Retina (tissue), 1 donor: ENCODE measurements around the gene JAG2.

ENCODE experiments used
- DNase-seq: peaks from one replicate; pipeline ENCODE4 v3.0.0-alpha.2; 2016

Gene JAG2

DNA sequence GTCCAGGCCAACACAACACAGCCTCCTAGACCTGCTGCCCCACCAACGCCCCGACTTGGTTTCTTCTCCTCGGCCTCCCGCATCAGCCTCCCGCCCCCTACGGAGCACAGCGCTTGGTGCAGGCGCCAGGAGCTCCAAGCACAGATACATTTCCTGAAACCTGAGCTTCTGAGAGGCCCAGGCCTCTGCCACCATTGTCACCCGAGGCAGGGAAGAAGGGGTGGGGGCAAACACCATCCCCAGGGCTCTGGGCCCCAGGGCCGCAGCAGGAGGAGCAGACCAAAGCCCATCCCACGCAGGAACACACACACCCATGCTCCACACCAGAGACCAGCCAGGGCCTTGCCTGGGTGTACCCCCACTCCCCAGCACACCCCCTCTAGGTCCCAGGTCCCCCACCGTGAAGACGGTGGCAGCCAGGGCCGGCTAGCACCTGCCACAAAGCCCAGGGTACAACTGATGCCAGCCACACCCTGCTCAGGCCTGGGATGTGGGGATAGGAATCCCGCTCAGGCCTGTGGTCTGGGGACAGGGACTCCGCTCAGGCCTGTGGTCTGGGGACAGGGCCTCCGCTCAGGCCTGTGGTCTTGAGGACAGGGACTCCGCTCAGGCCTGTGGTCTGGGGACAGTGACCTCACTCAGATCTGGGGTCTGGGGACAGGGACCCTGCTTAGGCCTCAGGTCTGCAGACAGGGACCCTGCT, 5.4 kb downstream of the JAG2 start:
- no peak for DNase-seq

DNA sequence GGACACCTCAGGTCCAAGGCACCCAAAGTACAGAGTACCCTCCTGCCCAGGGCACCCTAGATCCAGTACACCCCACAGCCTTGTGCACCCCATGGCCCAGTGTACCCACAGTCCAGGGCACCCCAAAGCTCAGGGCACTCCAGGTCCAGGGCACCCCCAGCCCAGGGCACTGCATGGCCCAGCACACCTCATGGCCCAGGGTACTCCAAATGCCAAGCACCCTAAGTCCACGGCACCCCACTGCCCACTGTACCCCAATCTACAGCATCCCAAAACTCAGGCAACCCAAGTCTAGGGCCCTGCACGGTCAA, 6.0 kb downstream of the JAG2 start:
- no peak for DNase-seq

DNA sequence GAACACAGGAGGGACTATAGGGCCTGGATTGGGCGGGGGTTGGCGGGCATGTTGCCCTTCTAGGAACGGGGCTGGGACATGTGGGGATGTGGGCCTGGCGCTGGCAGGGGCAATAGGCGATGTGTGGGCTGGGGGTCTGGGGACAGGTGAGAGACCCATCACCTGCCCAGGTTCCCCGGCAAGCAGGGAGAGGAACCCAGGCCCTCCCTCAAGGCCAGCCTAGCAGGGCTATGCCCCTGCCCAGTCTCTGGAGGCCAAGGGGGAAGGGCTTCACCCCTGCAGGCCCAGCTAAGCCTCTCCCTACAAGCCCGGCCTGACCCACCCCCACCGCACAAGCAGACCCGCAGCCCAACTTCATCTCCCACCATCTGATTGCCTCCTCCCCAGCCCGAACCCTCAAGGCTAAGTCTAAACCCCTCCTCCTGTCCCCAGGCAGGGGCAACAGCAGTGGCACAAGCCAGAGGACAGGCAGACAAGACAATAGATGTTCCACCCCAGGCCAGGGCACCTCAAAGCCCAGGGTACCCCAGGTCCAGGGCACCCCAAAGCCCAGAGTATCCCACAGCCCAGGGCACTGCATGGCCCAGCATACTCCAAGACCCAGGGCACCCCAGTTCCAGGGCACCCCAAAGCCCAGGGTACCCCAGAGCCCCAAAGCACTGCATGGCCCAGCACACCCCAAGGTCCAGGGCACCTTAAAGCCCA, 6.5 kb downstream of the JAG2 start:
- DNase-seq, result no peak

DNA sequence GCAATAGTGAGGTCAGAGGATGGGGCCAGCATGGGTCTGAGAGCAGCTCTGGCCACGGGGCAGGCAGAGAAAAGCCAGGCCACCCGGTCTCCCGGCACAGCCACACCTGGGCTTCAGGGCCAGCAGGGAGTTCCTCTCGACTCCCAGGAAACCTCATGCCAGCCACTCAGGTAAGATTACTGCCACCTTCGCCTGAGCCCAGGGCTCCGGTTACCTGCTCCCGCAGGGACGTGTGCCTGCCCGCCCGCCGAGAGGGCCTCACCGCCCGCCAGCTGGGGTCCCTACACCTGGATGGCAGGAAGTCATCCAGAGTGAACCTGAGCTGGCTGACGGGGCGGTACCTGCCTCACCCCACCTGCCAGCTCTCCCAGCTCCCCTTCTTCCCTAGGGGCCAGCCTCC, 7.3 kb downstream of the JAG2 start:
- no peak for DNase-seq

DNA sequence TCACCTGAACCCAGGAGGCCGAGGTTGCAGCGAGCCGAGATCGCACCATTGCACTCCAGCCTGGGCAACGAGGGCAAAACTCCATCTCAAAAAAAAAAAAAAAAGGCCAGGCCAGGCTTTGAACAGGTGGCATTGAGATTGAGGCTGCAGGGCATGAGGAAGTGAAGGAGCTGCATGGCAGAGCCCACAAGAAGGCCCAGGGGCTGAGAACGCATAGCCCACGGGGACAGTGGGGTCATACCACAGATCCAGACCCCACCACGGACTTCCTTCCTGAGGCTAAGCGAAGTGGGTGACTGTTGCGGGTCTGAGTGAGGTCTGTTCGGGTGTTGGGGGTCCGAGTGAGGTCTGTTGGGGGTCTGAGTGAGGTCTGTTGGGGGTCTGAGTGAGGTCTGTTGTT, 7.8 kb downstream of the JAG2 start:
- DNase-seq, result no peak

DNA sequence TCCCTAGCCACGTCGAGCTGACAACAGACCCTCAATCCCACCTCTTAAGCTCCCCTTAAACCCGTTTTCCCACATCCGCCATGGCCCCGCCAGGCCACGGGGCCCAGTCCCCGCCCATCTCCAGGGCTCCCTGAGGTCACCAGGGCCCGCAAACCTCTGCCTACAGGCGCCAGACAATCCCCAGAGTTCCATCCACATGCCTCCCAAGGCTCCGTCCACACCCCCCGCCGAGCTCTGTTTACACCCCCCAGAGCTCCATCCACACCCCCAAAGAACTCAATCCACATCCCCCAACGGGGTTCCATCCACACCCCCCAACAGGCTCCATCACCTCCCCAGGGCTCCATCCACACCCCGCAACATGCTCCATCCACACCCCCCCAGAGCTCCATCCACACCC, 9.2 kb downstream of the JAG2 start:
- no peak for DNase-seq

DNA sequence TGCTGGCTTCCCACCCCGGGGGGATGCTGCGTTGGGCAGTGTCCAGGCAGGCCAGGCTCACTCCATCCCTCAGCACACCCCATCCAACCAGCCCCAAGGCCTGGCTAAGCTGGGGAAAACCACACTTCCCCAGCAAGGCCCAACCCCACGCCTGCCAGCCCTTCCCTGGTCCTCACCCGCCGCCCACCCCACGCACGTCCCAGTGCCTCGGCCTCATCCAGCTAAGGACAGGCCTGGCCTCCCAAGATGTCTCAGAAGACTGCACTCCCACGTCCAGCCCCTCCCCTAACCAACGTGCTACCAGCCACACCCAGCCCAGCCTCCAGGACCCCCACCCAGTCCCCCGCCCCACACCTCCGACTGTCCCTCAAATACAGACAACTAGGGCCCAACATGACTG, 9.8 kb downstream of the JAG2 start:
- no peak for DNase-seq

DNA sequence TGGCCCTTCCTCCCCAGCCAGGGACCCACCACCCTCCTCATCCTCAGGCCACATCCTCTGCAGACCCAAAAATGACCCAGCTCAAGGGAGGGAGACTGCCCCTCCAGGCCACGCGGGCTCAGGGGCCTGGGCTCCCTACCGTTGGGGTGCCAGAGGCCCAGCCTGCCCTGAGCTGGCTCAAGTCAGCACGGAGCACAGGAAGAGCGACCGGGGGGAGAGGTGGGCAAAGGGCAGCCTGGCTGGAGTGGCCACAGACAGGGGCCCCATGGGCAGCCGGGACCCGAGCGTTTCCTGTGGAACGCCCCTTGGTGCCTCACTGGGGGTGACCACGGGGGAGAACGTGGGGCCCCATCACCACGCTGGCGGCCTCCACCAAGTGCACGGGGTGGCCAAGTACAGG, 10.7 kb downstream of the JAG2 start:
- no peak for DNase-seq

DNA sequence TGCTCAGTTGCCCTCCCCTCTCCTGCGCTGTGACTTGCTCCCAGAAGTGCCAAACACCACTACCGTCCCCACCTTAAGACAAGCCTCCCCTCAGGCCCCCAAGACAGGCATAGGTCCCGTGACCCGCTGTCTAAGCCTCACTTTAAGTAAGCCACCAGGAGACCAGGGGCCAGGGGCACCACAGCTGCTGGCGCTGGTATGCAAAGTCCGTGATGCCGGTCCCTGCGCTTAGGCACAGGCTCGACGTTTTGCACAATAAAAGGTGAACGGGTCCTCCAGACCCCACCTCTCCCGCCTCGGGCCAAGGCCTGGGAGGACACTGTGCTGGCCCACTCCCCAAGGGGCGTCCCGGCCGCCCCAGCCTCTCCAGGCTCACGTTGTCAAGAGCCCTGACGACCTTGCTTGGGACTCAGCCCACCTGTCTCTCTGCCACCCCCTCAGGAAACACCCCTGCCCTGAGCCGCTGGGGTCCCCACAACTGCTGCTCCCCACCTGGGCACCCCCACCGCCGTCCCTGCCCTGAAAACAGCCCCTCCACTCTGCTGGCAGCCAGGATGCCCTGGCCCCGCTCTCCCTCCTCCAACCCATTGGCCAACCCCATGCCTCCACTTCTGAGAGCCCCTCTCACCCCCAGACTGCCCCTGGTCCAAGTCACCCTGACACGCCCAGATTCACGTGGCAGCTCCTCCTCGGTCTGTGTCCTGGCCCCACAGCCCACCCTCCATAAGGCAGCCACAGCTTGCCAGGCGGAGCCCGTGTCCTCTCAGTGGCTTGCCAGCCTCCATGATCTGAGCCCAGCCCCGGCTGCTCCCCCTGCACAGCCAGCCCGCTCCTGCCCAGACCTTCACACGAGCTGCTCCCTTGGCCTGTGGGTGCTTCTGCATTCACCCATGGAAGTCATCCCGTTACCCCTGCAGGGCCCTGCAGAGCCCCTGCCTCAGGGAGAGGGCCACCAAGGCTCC, 11.9 kb downstream of the JAG2 start:
- no peak for DNase-seq

DNA sequence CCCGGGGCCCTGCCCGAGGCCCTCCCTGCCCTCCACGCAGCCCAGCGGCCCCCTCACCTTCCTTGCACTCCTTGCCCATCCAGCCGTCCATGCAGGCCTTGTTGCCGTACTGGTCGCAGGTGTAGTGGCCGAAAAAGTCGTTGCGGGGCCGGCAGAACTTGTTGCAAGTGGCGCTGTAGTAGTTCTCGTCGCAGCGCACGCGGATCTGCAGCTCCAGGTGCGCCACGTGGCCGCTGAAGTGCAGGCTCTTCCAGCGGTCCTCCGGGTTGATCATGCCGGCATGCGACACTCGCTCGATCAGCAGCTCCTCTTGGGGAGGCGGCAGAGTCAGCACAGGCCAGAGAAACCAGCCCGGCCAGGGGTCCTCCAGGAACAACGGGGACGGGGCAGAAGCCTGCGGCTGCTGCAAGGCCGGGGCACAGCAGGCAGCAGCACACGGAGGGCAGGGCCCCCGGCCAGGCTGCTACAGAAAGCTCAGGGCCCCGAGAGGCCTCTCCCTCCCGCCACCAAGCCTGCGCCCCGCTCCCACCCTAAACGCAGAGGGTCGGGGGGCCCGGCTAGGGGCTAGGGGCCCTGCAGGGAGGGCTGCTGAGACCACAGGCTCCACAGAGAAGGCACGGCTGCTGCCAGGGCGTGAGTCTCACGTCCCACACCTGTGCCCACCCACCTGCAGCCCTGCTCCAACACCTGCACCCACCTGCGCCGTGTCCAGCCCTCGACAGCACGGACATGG, 12.7 kb downstream of the JAG2 start:
- peak; percentile 58 for DNase-seq

DNA sequence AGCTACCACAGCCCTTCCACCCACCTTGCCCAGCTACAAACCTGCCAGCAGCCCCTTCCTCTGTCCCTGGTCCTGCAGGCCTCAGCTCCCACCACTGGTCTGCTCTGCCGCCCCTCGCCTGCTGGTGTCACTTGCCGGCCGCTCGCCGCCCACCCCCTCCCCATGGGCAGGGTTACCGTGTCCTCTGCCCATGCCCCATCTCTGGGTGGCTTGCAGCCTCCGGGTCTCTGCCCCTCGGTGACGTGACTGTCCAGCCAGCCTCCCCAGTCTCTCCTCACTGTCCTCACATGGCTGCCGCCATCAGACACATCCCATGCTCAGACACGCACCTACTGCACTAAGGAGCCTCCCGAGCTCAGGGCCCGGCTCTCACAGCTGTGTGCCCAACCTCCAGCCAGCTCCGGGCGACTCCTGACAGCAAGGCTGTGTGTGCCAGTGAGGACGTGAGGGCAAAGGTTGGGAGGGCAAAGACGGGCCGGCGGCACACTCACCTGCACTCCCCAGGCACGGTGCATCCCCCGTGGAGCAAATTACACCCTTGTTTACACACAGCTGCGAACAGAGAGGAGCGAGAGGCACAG, 13.4 kb downstream of the JAG2 start:
- no peak for DNase-seq

DNA sequence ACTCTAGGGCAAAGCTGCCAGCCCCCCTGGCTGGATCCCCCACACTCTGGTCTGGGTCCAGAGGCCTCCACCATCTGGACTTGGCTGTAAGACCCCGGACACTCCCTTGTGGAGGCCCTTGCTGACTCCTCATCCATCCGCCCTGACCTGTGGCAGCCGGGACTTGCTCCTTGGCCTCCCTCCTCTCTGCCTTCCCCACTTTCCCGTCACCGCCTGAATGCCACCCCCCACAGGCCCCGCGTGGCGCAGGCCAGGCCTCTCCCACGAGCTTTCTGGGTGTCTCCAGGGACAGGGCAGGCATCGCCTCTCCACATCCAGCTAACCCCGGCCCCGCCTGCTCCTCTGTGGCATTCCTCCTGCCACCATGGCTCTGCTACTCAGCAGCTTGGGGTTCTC, 14.1 kb downstream of the JAG2 start:
- no peak for DNase-seq

DNA sequence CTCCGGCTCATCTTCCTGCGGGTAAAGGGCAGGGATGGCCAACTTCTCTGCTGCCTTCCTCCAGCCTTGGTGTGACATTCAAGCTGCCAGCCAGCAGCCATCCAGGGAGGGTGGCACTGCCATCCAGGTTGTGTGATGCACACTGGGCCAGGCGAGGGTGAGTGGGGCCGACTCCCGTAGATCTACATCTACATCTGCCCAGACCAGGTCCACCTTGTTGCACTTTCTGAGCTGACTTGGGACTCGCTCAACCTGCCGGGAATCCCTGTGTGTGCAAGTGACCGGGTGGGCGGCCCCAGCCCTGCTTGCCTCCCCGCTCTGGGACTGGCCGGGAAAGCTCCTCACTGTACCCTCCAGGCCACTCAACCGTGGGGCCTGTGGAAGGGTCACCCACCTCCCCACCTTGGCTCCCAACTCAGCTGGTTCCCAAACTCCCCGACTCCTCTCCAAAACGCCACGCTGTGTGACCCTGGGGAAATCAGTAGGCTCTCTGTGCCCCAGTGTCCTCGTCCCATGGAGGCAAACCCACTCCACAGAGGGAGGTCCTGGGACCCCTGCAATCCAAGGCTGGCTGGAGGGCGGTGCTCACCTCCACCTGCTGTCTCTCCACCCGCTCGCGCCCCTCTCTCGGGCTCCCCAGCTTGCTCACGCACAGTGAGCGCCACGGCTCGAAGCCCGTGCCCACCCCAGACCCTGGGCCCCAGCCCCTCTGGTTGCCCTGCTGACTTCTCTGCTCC, 14.7 kb downstream of the JAG2 start:
- DNase-seq, result no peak

DNA sequence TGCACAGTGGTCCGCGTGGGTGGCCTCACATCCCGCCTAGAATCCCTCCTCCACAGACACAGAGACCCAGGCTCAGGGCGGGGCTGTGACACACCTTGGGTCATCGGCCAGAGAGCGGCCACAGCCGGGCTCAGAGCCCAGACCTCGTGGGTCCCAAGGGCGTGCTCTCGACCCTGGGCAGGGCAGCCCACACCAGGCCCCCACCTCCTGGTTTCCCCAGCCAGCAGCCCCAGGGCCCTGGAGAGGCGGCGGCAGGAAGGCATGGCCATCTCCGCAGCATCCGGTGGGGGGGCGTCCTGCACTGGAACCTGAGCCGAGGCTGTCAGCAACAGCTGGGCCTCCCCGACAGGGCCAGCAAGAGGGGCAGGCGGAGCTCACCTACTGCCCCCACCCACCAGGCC, 15.2 kb downstream of the JAG2 start:
- no peak for DNase-seq

DNA sequence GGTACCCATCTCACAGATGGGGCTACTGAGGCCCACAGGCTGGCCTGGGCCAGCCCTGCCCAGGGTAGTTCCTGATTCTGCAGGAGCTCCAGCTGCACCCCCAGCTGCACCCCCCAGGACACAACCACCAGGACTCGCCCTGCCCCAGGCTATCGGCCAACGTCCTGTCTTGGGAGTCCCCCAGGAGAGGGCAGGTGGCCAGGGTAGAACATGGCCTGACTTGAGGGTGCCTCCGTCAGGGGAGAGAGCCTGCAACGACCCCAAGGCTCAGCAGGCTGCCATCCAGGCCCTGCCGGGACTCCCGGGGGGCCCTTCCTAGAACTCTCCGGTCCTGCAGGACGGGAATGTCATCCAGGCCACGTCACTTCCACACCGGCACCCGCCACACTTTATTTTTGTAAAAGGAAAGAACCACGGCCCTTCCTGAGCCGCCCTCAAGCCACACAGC, 15.8 kb downstream of the JAG2 start:
- DNase-seq, result no peak

DNA sequence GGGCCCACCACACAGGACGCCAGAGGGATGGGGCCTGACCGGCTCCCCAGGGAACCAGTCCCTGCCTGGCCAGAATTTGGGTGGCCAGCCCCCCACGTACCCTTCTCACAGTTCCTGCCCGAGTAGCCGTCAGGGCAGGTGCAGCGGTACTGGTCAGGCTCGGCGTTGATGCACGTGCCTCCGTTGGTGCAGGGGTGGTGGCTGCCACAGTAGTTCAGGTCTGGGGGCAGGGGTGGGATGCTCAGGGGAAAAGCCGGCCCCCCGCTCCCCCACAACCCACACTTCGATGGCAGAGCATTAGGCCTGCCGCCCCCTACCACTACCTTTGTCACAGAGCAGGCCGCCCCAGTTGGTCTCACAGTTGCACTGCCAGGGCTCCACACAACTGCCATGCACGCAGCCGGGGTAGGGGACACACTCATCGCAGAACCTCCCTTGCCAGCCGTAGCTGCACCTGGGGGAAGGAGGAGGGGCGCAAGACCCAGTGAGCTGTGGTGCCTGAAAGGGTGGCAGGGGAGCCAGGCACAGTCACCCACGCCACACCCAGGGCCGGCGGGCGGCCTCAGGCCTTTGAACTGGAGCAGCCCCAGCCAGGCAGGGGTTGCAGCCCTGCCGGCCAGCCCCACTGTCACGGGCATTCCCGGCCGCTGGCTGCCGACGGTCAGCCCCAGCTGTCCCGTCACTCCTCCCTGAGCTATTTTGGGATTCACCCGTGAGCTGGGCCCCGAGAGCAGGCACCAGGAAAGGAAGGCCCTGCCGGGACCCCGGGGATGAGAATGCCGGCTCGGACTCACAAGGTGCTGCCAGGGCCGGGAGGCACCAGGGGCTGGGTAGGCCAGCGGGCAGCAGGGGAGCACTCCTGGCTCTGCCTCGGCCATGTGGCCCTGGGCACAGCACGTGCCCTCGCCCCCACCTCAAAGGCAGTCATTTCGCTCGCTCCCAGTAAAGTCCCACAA, 16.5 kb downstream of the JAG2 start:
- no peak for DNase-seq

DNA sequence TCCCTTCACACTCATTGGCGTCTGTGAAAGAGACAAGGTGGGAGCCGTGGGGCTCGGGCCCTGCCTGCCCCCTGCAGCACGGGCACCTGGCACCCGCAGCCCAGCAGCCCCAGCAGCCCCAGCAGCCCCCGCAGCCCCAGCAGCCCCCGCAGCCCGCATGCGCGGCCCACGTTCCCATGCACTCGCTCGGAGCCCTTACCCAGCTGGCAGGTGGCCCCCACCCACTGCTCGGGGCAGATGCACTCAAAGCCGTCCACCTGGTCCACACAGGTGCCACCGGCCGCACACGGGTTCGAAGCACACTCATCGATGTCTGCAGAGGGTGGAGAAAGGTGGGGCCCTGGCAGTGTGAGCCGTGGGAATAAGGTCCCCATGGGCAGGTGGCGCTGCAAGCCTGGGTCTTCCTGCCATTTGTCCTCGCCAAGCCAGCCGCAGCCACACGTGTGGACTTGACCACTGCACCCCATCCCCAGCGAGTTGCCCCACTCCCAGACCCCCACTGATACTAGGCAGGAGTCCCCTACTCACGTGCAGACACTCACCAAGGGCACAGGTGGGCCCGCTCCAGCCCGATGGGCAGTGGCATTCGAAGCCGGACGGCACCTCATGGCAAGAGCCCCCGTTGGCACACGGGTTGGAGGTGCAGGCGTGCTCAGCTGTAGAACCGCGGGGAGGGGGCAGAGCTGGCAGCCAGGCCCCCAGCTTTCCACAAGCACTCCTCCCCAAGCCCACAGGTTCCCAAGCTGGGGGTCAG, 17.3 kb downstream of the JAG2 start:
- DNase-seq, result no peak

DNA sequence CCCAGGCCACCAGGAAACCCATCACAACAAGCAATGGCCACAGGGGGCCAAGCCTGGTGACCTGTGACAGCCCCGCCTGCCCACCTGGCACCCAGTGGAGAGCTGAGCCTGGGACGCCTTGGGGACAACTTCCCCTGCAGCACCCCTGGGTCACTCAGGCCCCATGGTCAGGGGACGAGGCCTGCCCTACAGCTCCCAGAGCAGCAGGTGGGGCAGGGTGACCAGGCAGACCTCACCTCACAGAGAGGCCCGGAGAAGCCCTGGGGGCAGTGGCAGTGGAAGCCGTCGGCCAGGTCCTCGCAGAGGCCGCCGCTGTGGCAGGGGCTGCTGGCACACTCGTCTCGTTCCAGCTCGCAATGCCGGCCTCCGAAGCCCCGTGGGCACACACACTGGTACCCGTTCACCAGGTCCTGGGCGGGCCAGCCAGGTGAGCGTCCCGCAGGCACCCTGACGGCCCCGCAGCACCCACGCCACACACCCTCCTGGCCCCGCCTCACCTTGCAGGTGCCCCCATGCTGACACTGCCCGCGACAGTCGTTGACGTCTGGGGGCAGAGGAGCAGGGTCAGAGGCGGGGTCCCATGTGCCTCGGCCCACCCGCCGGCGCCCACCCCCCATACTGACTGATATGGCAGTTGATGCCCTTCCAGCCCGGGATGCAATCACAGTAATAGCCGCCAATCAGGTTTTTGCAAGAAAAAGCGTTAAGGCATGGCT, 18.1 kb downstream of the JAG2 start:
- DNase-seq, result no peak

DNA sequence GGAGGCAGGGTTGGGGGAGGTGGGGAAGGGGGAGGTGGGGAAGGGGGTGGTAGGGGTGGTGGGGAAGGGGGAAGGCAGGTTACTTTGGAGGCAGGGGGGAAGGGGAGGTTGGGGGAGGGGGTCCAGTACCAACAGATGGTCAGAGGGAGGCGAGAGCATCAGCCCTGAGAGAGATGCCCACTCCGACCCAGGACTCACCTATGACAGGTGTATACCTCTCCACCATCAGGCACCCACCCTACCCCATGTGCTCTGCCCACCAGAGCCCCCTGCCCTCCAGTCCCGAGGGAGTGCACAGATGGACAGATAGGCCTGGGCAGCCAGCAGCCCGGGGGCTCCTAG, 18.6 kb downstream of the JAG2 start:
- no peak for DNase-seq
